NCI-H748 (cell line): ENCODE results near the gene DIRAS1.

Experiments
- DNase-seq: peaks from one replicate; lab custom pipeline; 2025; ENCODE audit not compliant: unreplicated experiment; lab: John Stamatoyannopoulos, UW

The DIRAS1 gene

DNA sequence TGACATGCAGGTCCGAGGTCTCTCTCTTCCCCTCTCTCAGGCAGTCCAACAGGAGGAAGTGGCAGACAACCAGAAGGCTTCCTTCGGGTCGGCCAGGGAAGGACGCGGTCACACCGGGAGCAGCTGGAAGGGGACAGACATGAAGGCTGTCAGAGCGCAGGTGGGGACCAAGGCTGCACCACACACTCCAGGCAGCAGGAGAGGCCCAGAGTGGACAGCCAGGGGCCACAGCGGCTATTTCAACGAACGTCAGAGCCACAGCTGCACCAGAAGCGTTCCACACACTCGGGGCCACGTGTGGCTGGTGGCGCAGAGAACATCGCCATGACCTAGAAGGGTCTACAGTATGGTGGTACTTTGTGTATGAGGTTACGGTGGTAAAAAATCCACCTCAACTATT lies 34.6 kb upstream of the DIRAS1 start:
- no peak for DNase-seq

DNA sequence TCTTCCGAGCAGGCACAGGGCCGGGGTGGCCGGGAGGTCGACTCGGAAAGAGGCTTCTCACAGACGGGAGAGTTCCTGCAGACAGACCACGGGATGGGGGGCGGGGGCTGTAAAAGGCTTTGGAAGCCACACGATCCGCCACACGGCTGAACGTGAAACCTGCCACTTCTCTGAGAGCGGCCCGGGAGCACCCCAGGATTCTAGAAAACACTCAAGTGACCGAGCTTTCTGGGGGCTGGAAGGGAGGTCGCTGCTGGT lies 34.2 kb upstream of the DIRAS1 start:
- no peak for DNase-seq

DNA sequence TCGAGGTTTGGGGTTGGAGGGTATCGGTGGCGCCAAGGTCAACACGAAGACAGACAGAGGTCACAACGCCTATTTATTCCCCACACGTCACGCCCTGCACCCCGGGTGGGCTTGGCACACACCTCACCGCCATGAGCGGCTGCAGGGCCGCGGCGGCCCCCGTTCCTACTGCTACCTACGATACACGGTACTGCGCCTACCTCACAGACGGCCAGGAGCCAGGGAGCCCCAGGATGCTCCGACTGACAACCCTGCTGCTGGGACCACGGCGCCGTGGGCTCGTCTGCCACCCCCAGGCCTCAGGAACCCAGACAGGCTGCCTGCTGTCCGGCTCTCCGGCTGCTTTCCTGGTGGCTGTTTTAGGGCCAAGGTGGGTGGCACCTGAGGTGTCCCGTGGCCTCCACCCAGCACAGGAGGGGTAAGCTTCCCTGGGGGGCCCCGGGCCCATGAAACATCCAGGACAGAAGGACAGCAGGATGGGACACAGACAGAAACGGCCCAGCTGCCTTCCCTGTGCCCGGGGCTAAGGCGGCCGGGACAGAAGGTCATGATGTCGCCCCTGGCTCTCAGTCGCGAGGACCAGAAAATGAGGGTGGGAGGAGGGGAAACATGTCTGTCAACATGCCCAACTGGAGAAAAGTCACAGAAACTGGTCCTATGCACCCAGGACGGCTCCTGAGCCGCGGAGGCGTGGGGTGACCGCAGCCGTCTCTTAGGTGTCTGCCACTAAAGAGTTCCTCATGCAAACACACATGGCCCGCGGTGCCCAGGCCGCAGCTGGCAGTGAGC lies 33.7 kb upstream of the DIRAS1 start:
- no peak for DNase-seq

DNA sequence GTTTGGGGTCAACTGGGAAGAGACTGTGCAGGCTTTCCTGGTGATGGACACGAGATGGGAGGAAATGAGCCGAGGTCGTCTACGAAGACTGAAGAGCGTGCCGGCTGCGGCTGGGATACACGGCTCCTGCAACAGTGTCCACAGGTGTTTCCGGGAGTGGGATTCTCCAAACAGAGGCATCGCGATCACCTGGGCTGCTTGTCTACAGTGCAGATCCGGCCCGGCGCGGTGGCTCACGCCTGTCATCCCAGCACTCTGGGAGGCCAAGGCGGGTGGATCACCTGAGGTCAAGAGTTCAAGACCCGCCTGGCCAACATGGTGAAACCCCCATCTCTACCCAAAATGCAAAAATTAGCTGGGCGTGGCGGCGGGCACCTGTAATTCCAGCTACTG lies 30.3 kb upstream of the DIRAS1 start:
- no peak for DNase-seq

DNA sequence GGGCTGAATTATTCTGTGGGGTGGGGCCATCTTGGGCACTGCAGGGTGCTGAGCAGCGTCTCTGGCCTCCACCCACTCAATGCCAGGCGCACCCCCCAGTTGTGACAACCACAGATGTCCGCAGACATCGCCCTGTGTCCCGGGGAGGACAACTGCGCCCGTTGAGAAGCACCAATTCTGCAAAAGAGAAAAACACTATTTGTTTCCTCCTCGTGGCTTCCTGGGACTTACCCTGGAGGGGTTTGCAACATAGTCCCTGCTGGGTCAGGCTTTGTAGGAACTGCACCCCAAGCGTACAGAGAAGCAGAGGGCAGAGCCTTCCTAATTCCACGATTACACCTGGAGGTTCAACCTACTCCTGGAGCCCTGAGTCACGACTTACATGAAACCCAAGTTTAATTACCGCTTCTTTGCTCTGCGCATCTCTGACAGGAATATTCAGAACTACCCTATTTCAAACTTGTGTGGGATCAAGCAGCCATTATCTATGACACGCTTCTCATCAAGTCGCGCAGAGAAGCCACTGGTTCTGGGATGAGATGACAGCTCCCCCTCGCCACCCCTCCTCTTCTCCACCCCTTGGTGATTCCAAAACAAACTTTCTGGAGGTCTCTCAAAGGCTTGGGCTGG lies 29.8 kb upstream of the DIRAS1 start:
- no peak for DNase-seq

DNA sequence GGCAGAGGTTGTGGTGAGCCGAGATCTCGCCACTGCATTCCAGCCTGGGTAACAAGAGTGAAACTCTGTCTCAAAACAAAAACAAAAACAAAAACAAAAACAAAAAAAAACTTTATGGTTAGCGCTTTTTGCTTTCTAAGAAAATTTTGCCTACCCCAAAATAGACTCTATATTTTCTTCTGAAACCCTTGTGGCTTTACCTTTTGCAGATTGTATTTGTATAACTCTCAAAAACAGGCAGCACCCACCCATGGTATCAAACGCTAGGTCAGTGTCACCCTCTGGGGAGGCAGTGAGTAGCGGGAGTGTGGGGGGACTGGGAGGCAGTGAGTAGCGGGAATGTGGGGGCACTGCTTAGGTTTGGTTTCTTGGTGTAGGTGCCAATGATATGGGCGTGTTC lies 26.2 kb upstream of the DIRAS1 start:
- no peak for DNase-seq

DNA sequence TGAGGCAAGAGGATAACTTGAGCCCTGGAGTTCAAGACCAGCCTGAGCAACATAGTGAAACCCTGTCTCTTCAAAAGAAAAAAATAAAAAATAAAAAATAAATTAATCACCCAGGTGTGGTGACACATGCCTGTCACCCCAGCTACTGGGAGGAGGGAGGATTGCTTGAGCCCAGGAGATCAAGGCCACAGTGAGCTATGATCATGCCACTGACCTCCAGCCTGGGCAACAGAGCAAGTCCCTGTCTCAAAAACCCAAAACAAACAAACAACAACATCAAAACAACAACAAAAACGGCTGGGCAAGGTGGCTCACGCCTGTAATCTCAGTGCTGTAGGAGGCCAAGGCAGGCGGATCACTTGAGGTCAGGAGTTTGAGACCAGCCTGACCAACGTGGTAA lies 22.9 kb upstream of the DIRAS1 start:
- DNase-seq, result no peak

DNA sequence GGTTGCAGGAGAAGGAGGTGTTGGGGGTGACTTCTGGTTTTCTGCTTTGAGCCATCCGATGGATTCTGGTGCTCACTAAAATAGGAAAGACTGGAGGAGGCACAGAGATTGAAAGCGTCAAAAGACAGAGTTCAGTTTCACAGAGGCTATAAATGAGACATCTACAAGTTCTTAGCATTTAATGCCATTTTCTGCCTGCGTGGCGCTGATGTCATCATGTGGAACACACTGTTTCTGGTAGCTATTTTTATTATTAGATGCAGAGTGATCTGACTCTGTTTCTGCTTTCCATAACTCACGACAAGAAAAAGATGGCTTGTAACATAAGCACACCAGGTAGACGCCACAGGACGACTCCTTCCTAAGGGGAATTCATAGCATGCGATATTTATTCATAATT lies 21.9 kb upstream of the DIRAS1 start:
- DNase-seq, result no peak

DNA sequence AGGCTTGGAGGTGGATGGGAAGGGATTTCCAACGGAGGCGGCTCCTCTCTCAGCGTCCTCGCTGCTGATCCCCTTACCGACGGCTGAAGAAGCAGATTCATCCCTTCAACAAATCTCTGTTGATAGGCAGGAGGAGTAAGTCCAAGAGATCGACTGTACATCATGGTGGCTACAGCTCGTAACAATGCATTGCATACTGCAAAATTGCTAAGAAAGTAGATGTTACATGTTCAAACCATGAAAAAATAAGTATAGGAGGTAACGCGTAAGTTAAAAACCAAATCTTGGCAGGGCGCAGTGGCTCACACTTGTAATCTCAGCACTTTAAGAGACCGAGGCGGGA lies 19.1 kb upstream of the DIRAS1 start:
- DNase-seq, result no peak

DNA sequence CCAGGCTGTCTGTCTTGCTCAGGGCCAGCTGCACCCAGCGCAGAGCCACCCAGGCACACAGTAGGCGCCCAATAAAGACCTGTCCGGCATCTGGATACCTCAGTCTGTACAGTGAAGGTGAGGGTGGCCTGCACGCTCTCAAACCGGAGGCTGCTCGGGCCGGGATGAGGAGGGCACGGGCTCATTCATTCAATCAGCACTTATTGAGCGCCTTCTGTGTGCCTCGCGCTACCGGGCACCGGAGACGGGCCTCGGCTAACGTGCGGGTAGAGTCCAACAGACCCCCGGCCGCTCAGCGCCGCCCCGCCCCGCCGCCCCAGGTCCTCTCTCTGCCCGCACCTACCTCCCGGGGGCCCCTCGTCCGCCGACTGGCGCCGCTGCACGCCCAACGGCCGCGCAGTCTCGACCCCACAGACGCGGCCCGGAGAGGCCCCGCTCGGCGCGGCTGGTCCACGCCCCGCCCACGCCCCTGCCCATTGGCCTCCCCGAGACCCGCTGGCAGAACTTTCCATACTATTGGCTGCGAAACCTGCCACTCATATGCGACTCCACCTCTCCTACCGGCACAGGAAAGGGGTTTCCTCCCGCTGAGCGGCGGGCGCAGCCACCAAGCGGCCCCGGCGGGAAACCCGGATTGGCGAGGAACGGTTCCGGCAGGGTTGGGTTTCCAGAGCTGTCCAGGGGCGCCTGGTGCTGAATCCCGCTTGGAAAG lies 18.6 kb upstream of the DIRAS1 start, which contains the start of gene SLC39A3:
Gene SLC39A3 (minus strand): TSS at position 416 of the 712 bp plus-strand sequence. CDS start 2,760 bp downstream, outside the sequence.
- DNase-seq, result peak; percentile 93

DNA sequence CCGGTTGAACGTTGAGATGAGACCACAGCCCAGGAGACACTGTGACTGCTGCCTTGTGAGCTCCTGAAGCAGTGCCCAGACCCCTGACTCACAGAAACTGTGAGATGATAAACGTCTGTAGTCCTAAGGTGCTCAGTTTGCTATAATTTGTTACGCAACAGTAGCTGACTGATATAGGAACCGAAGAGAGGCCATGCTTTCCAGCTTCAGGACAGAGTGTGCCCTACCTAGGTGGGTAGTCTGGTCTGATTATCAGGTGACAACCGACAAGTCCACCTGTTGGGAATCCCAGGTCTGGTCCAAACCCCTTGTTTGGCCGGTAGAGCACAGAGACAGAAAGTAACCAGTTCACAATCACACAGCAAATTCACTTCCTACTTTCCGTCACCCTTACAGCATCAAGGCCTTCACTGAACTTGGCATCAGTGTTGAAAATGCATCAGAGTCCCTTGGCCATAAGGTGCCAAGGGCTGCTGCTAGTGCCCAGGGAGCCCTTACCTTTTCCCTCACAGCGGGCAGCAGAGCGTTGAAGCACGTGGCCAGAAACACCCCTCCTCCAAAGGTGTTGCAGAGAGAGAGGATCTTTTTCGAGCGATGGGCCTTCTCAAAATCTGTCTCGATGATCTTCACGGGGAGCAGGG lies 15.5 kb upstream of the DIRAS1 start:
- DNase-seq, result no peak

DNA sequence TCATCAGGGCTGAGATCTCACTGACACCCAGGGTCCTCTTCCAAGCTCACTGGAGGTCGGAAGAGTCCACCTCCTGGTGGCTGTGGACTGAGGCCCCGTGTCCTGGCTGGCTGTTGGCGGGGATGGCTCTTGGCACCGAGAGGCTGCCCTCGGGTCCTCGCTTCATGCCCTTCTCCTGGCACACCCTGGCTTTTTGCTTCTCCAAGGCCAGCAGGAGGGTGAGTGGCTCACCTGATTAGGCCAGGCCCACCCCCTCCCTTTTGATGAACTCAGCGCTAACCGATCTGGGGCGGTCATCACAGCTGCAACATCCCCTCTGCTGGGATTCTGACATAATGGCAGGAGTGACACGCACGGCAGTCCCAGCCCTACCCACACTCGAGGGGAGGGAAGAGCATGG lies 14.2 kb upstream of the DIRAS1 start:
- DNase-seq, result no peak

DNA sequence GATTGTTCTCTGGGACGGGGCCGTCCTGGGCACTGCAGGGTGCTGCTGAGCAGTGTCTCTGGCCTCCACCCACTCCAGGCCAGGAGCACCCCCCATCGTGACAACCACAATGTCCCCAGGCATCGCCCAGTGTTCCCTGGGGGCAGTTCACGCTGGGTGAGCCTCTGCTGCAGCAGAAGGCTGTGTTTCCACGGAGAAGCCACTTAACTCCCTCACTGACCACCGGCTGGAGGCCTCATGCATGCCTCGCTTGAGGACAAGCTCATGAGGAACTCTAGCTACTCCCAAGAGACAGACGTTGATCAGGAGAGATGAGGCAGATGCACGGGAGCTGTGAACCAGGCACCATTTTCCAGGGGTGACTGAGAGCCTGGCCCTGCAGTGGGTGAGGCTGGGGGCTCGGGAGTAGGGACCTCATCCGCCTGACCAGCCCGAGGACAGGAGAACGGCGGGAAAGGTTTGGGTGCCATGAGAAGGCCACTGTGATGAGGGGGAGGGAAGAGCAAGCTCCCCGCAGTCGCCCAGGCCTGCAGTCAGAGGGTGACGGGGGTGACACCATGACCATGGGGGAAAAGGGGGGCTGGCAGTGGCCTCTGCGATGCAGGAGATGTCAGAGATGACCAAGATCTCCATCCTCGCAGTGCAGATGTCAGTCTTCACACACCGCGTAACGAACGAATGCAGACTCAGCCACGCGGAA lies 13.6 kb upstream of the DIRAS1 start:
- DNase-seq, result no peak

DNA sequence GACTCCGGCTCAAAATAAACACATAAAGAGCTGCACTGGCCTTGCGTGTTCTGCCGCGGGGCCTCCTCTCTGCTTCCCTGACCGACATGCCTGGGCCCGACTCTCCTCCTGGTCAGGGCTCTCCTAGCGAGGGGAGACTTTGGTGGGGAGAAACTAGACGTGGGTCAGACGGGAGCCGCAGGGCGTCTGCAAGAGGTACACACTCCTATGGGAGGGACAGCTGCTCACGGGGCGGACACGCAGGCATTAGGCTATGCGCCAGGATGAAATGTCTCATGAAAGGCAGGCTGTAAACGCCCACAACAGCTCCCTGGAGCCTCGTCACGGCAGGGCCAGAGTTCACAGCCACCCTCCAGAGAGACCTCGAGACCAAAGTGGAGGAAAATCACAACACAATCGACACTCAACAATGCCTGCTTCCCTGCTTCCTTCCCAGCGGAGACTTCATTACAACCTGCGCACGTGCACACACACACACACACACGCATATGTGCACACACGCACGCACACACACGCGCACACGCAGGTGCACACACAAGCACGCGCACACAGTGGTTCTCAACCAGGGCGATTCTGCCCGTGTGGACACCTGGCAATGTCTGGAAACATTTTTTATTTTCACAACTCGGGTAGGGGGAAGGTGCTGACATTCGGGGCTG lies 12.9 kb upstream of the DIRAS1 start:
- DNase-seq, result no peak

DNA sequence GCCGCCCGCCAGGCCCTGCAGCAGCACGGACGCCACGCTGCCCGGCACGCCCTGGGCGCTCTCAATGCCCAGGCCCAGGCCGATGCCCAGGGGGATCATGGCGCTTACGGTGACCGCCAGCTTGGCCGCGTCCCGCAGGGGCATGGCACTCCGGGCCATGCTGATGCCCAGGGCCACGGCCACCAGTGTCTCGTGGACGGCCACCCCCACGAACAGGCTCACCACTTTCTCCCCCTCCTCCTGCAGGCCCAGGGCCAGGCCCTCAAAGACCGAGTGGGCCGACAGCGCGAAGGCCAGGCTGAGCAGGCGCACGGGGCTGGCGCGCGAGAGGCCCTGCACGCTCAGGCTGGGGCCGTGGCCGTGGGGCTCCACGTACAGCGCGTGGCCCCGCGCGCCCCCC lies 11.7 kb upstream of the DIRAS1 start:
- no peak for DNase-seq

DNA sequence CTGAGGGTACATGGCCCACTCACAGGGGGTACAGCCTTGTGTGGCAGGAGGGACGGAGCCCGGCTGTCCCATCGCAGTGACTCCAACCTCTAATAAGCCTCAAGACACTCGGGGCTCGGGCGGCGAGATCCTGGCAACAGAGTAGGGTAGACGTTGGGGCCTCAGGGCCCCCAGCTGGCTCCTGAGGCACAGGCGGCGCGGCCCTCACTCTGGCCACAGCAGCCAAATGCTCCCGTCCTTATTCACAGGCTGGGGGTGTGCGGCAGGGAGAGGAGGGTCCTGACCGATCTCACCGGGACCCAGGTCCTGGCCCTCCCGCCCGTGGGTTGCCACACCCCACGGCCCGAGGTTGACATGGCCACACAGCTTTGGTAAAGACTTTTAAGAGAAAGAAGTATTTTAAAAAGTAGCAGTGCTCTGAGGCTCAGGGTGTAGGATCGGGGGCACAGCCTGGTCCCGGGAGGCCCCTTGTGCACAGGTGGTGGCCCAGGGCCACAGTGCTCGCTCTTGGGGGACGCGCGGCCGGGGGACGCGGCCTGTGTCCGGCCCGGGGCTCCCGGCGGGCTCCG lies 11.1 kb upstream of the DIRAS1 start:
- no peak for DNase-seq

DNA sequence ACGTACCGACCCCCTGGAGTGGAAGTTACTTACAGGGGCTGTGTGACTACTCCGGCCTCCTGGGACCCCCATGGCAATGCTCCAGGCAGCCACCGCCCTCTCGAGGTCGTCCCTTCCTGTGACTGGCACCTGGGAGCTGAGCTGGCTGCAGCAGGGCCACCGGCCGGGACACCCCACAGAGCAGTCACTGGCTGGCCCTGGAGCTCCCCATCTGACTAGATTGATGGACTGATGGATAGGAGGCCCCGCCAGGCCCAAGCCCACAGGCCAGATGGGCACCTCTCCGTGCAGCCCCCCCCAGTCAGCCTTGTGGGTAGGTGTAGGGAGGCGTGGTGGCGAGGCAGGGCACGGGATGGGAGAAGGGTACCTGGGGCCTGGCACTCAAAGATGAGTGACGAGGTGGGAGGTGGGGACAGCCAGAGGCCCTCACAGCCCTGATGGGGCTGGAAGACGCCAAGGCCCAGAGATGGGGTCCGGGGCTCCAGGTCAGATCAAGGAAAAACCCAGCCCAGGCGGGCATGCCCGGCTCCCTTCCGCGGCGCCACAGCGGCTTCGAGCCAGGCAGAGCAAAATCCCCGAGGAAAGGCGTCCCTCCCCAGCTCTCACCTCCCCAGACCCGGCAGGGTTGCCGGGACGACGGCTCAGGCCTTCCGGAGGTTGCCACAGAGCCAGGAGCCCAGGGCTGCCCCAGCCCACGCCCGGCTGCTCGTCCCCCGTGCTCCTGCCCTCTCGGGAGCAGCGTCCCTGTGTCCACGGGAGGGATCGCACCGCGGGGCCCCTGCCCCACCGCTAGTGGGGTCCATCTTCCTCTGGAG lies 10.2 kb upstream of the DIRAS1 start:
- no peak for DNase-seq

DNA sequence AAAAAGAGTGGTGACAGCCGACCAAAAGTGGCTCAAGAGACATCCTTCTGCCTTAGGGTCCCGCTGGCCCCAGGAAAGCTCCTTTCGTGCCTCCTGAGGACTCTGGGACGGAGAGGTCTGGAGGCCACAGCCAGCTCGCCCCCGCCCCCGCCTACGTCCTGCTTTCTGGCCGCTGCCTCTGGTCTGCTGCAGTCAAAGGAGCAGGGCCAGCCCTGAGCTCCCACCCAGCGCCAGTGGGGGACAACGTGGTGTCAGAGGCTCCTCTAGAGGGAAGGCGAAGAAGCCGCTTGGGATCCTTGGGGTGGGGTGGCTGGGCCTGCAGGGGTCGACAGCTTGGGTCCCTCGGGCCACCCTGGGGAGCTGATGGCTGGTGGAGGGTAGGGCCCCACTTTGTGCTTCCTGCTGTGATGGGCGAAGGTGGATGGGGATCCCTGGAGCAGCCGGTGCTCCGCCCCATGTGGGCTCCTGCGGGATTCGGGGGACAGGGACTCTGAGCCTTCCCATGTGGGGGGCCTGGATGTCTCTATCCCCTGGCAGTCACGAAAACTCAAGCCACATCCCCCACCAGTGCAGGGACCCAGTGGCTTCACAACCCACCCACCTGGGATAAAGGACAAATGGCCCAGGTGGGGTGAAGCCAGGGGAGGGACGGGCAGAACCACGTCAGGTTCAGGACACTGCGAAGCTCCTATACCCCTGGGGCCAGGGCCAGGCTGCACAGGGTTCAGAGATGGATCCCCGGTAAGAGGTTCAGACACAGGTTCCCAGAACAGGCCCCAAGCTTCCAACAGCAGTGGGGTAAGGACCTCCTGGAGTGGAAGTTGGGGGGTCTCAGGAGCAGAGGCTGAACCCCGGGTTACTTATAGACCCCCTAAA lies 9.0 kb upstream of the DIRAS1 start:
- DNase-seq, result no peak
